MM.1S (cell line): Measurements from ENCODE around the gene PRMT7.

Experiments used
- DNase-seq: peaks from one replicate; pipeline ENCODE4 v3.0.0-alpha.2; 2015
- H2AFZ ChIP-seq: fragments of 300-600 bp; sonication (generic); 2 replicates; pipeline ENCODE4 v1.6.0; 2016; ENCODE audit warnings: antibody characterized with exemption, low read length
- H3F3A ChIP-seq: fragments of 300-600 bp; sonication (generic); 2 replicates; pipeline ENCODE4 v1.6.1; 2016; ENCODE audit warnings: mild to moderate bottlenecking, antibody characterized with exemption, low read length, moderate library complexity, mixed read lengths; ENCODE audit not compliant: insufficient read depth
- H3K27ac ChIP-seq: fragments of 300-600 bp; sonication (generic); 2 replicates; pipeline ENCODE4 v1.5.1; 2016; ENCODE audit warnings: mild to moderate bottlenecking, low read length
- H3K27me3 ChIP-seq: fragments of 300-600 bp; sonication (generic); replicated peaks from 2 replicates; pipeline ENCODE4 v1.6.0; 2016; ENCODE audit warnings: low read length; ENCODE audit not compliant: insufficient read depth
- H3K36me3 ChIP-seq: fragments of 300-600 bp; sonication (generic); replicated peaks from 2 replicates; pipeline ENCODE4 v1.6.1; 2016; ENCODE audit warnings: mild to moderate bottlenecking, low read length, mixed read lengths; ENCODE audit not compliant: insufficient read depth
- H3K4me1 ChIP-seq: fragments of 300-600 bp; sonication (generic); 2 replicates; pipeline ENCODE4 v1.6.1; 2016; ENCODE audit warnings: low read length, mixed read lengths
- H3K4me2 ChIP-seq: fragments of 300-600 bp; sonication (generic); 2 replicates; pipeline ENCODE4 v1.6.0; 2016; ENCODE audit warnings: low read depth, low read length
- H3K4me3 ChIP-seq: fragments of 300-600 bp; sonication (generic); 2 replicates; pipeline ENCODE4 v1.5.1; 2016; ENCODE audit warnings: low read length, mixed read lengths
- H3K79me2 ChIP-seq: fragments of 300-600 bp; sonication (generic); 2 replicates; pipeline ENCODE4 v1.6.1; 2016; ENCODE audit warnings: mixed run types, low read length, mixed read lengths
- H3K9ac ChIP-seq: fragments of 300-600 bp; sonication (generic); 2 replicates; pipeline ENCODE4 v1.6.1; 2016; ENCODE audit warnings: low read length, mixed read lengths
- H3K9me2 ChIP-seq: fragments of 300-600 bp; sonication (generic); replicated peaks from 2 replicates; pipeline ENCODE4 v1.6.1; 2016; ENCODE audit warnings: mild to moderate bottlenecking, low read length, mixed read lengths; ENCODE audit not compliant: insufficient read depth
- H3K9me3 ChIP-seq: fragments of 300-600 bp; sonication (generic); replicated peaks from 2 replicates; pipeline ENCODE4 v1.6.1; 2016; ENCODE audit warnings: mild to moderate bottlenecking, low read length, mixed read lengths; ENCODE audit not compliant: insufficient read depth
- H4K20me1 ChIP-seq: fragments of 300-600 bp; sonication (generic); 2 replicates; pipeline ENCODE4 v1.6.1; 2016; ENCODE audit warnings: mild to moderate bottlenecking, low read length, moderate library complexity, mixed read lengths; ENCODE audit not compliant: insufficient read depth
- CTCF ChIP-seq: fragments of 300-600 bp; sonication (generic); IDR thresholded peaks from 2 replicates; pipeline ENCODE4 v1.5.1; 2016; ENCODE audit warnings: antibody characterized with exemption, low read length, mixed read lengths
- EZH2 ChIP-seq: fragments of 300-600 bp; sonication (generic); optimal IDR thresholded peaks from 2 replicates; pipeline ENCODE3; 2017; ENCODE audit warnings: low read depth, mild to moderate bottlenecking, antibody characterized with exemption, low read length, mixed read lengths
- EZH2phosphoT487 ChIP-seq: fragments of 300-600 bp; sonication (generic); IDR thresholded peaks from 2 replicates; pipeline ENCODE4 v1.6.1; 2018; ENCODE audit warnings: antibody characterized with exemption, low read length

Gene PRMT7

GRCh38 chr16:68389750-68390371 lies 79.0 kb downstream of the PRMT7 start:
- Histone ChIP-seq H3K79me2 (no peaks in the 10 kb centered on the region), H4K20me1 (no peaks in the 10 kb centered on the region), H2AFZ (no peak overlapping the region), H3K9me3 (no peaks in the 10 kb centered on the region), H3K27ac (no peak overlapping the region), H3K9ac (no peak overlapping the region), H3K27me3 (no peaks in the 10 kb centered on the region), H3F3A (peaks cover 4% of the 10 kb centered on the region), H3K4me1 (peaks cover 10% of the 10 kb centered on the region), H3K4me2 (no peak overlapping the region), H3K4me3 (no peak overlapping the region), H3K9me2 (no peaks in the 10 kb centered on the region), H3K36me3 (no peaks in the 10 kb centered on the region)
- TF ChIP-seq EZH2, result no peak
- TF ChIP-seq EZH2phosphoT487, result no peak
- TF ChIP-seq CTCF, result no peak
- no peak for DNase-seq

GRCh38 chr16:68393333-68393732 lies 82.5 kb downstream of the PRMT7 start:
- no peaks in the 10 kb centered on the region for H3F3A ChIP-seq
- no peaks in the 10 kb centered on the region for H4K20me1 ChIP-seq

GRCh38 chr16:68395167-68395786 lies 84.5 kb downstream of the PRMT7 start:
- H3K9me2 ChIP-seq, result no peaks in the 10 kb centered on the region
- H3K36me3 ChIP-seq, result no peaks in the 10 kb centered on the region
- no peaks in the 10 kb centered on the region for H3F3A ChIP-seq
- TF ChIP-seq EZH2phosphoT487 (no peak), CTCF (no peak), EZH2 (no peak)
- no peak overlapping the region for H3K4me2 ChIP-seq
- no peak overlapping the region for H3K27ac ChIP-seq
- H3K9me3 ChIP-seq, result no peaks in the 10 kb centered on the region
- H3K4me3 ChIP-seq, result no peak overlapping the region
- H3K9ac ChIP-seq, result no peak overlapping the region
- no peak overlapping the region for H2AFZ ChIP-seq
- no peaks in the 10 kb centered on the region for H4K20me1 ChIP-seq
- peaks cover 7% of the 10 kb centered on the region; the same call in 1 of the 2 replicates for H3K4me1 ChIP-seq
- H3K27me3 ChIP-seq, result no peaks in the 10 kb centered on the region
- no peaks in the 10 kb centered on the region for H3K79me2 ChIP-seq
- DNase-seq, result no peak

More at GRCh38 chr16:68393333-68393732, 82.5 kb downstream of the PRMT7 start:
- Histone ChIP-seq H3K9me2 (no peaks in the 10 kb centered on the region), H3K4me1 (peaks cover 7% of the 10 kb centered on the region; the same call in 1 of the 2 replicates), H3K4me3 (no peak overlapping the region), H3K9ac (no peak overlapping the region), H3K79me2 (no peaks in the 10 kb centered on the region), H3K9me3 (no peaks in the 10 kb centered on the region), H2AFZ (no peak overlapping the region), H3K36me3 (no peaks in the 10 kb centered on the region), H3K4me2 (no peak overlapping the region), H3K27ac (no peak overlapping the region), H3K27me3 (no peaks in the 10 kb centered on the region)
- TF ChIP-seq EZH2, result no peak
- TF ChIP-seq CTCF, result no peak
- no peak for TF ChIP-seq EZH2phosphoT487
- DNase-seq, result no peak
